ENCODE results near the gene IL10RB.

- TF ChIP-seq, protein P1, sequence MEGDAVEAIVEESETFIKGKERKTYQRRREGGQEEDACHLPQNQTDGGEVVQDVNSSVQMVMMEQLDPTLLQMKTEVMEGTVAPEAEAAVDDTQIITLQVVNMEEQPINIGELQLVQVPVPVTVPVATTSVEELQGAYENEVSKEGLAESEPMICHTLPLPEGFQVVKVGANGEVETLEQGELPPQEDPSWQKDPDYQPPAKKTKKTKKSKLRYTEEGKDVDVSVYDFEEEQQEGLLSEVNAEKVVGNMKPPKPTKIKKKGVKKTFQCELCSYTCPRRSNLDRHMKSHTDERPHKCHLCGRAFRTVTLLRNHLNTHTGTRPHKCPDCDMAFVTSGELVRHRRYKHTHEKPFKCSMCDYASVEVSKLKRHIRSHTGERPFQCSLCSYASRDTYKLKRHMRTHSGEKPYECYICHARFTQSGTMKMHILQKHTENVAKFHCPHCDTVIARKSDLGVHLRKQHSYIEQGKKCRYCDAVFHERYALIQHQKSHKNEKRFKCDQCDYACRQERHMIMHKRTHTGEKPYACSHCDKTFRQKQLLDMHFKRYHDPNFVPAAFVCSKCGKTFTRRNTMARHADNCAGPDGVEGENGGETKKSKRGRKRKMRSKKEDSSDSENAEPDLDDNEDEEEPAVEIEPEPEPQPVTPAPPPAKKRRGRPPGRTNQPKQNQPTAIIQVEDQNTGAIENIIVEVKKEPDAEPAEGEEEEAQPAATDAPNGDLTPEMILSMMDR (IDR thresholded peaks at IDR 0.05; ENCODE audit: insufficient read depth, low read length): no peak
- no peak for TF ChIP-seq REST (IDR thresholded peaks at IDR 0.05; ENCODE audit: insufficient replicate concordance, low read depth)
- TF ChIP-seq POLR2AphosphoS5 (IDR thresholded peaks at IDR 0.05; ENCODE audit: low read depth): no peak
- no peak for TF ChIP-seq SPI1 (IDR thresholded peaks at IDR 0.05; ENCODE audit: borderline replicate concordance, low read depth)
Measured at GRCh38 chr21:33317145-33317544, 51.0 kb downstream of the IL10RB start.

Measured in HL-60 (cell line).